ES-I3 (cell line): ENCODE results near the gene ATRAID.

Experiments used
- H3K36me3 ChIP-seq: 2 replicates; pipeline ENCODE4 v1.6.1; 2013; ENCODE audit warnings: mild to moderate bottlenecking, low read length, control low read depth, moderate library complexity; ENCODE audit not compliant: insufficient read depth
- H3K4me1 ChIP-seq: 2 replicates; pipeline ENCODE4 v1.6.1; 2013; ENCODE audit warnings: mild to moderate bottlenecking, control low read depth, low read length; ENCODE audit not compliant: insufficient read depth
- H3K9ac ChIP-seq: 2 replicates; pipeline ENCODE4 v1.6.1; 2013; ENCODE audit warnings: low read depth, mild to moderate bottlenecking, low read length, moderate library complexity
- H3K9me3 ChIP-seq: 2 replicates; pipeline ENCODE4 v1.6.1; 2013; ENCODE audit warnings: mild to moderate bottlenecking, low read length, moderate library complexity; ENCODE audit not compliant: control insufficient read depth, insufficient read depth

Gene ATRAID

DNA sequence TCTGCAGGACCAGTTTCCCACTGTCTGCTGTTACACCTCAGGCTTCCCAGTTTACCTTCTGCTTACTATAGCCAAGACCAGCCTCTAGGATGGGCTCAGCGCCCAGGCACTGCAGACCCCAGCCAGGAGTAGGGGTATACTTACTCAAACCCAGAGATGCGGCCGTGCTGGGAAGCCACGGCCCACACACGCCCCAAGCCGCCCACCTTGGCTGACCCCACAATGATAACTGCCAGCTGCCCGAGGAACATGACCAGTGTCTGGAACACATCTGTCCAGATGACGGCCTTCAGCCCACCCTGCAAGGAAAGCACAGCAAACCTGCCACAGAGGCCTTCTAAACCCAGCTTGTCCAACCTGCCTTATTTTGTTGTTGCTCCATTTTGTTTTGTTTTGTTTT, 6.6 kb upstream of the ATRAID start:
- Histone ChIP-seq H3K4me1 (0 out of 2 replicates have a peak, but pooled peaks cover 5% of the 10 kb centered on the region), H3K9ac (no peak overlapping the region), H3K36me3 (peaks cover 30% of the 10 kb centered on the region), H3K9me3 (no peaks in the 10 kb centered on the region)

DNA sequence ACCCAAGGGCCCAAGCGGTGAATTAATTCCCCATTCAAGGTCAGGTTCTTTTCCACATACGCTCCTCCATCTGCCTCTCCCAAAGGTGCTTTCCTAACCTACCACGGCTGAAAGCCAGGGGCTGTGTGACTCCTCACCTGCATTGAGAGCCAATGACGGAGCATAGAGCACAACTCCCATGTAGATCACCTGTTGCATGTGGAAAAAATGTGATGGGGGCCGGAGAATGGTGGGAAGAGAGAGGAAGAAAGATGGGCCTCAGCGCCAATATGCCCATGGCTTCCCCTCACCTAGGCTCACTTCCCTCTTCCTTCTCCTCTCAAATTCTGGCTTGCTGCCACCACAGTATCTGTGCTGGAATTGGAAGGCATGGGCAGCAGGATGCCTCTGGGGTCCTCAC, 5.5 kb upstream of the ATRAID start:
- Histone ChIP-seq H3K9me3 (no peaks in the 10 kb centered on the region), H3K9ac (no peak overlapping the region), H3K36me3 (peaks cover 30% of the 10 kb centered on the region), H3K4me1 (0 out of 2 replicates have a peak, but pooled peaks cover 5% of the 10 kb centered on the region)

- Histone ChIP-seq H3K36me3 (peaks cover 29% of the 10 kb centered on the region), H3K9me3 (no peaks in the 10 kb centered on the region), H3K4me1 (peaks cover 5% of the 10 kb centered on the region; the same call in 1 of the 2 replicates), H3K9ac (no peak overlapping the region)
Measured at GRCh38 chr2:27208486-27209050, 3.3 kb upstream of the ATRAID start.

DNA sequence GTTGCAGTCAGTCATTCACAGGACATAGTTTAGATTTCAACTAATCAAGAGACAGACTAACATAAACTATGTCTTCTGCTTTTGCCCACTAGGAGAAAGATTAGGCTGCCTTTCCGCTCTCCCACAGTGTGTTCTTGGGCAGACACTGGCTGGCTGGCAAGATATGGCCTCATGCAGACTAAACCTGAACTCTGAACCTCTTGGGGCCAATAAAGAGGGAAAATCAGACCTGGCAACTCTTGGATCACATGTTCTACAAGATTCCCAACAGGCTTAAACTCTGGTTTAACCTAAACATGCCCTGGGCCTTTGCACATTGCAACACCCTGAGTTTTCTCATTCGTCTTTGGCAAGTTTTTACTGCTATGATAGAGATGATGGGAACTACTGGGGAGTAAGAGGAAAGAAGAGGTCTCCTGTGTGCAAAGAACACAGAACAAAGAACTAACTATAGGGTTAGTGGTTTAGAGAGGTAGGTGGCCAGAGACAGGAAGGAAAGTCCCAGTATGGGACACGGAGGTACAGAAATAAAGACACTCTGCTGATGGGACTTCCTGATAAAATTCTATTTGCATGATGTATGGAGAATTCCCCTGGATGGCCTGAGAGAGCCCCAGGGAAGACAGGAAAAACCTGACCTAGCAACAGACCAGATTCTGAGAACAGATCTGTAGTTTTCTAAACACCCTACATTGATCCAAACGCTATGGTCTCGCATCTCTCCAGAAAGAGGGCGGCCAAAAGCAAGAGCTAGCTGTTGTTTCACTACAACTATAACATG, 2.0 kb upstream of the ATRAID start:
- H3K9me3 ChIP-seq: no peaks in the 10 kb centered on the region
- no peak overlapping the region; the same call in 1 of the 2 replicates for H3K9ac ChIP-seq
- H3K36me3 ChIP-seq: peaks cover 24% of the 10 kb centered on the region
- peaks cover 5% of the 10 kb centered on the region; the same call in 1 of the 2 replicates for H3K4me1 ChIP-seq

DNA sequence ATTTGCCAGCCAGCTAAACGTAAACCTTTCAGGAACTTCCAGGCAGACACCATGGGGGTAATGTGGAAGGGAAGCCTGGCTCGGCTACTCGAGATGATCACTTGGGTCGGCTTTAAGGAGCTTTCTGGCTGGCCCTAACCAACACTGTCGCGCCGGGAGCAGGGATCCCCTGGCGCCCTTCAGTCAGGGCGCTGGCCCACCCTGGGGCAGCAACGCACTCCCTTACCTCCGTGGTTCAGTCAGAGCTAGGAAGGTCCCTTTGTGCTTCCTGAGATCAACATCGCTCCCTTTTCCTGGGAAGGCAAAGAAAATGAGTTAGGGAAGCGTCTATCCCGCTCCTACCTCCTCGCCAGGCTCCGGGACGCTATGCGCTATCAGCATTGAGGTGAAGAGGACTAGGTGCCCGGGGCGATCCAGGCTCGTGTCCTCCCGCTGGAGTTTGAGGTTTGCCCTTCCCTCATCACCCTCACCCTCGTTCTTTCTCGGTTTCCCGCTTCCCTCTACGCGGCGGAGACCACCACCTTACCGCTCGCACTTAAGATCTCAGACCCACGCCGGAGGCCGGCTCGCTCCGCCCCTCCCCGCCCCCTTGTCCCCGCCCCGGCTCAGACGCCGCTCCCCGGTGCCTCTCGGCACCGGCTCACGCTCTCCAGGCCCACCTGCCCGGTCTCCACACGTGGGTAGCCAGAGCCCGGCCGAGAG, 449 bp upstream of the ATRAID start:
- Histone ChIP-seq H3K9ac (peak overlapping the region; percentile 76), H3K4me1 (peaks cover 5% of the 10 kb centered on the region; the same call in 1 of the 2 replicates), H3K9me3 (no peaks in the 10 kb centered on the region), H3K36me3 (peaks cover 24% of the 10 kb centered on the region)

- H3K36me3 ChIP-seq: peaks cover 13% of the 10 kb centered on the region; the same call in 1 of the 2 replicates
- H3K4me1 ChIP-seq: peaks cover 5% of the 10 kb centered on the region; the same call in 1 of the 2 replicates
- H3K9me3 ChIP-seq: no peaks in the 10 kb centered on the region
- H3K9ac ChIP-seq: peak overlapping the region; percentile 82
Measured at GRCh38 chr2:27212626-27213471, 1.0 kb downstream of the ATRAID start.

GRCh38 chr2:27214941-27215340, 3.1 kb downstream of the ATRAID start:
- no peaks in the 10 kb centered on the region for H3K9me3 ChIP-seq
- no peak overlapping the region for H3K9ac ChIP-seq
- H3K36me3 ChIP-seq: peaks cover 23% of the 10 kb centered on the region
- peaks cover 7% of the 10 kb centered on the region; the same call in 1 of the 2 replicates for H3K4me1 ChIP-seq

DNA sequence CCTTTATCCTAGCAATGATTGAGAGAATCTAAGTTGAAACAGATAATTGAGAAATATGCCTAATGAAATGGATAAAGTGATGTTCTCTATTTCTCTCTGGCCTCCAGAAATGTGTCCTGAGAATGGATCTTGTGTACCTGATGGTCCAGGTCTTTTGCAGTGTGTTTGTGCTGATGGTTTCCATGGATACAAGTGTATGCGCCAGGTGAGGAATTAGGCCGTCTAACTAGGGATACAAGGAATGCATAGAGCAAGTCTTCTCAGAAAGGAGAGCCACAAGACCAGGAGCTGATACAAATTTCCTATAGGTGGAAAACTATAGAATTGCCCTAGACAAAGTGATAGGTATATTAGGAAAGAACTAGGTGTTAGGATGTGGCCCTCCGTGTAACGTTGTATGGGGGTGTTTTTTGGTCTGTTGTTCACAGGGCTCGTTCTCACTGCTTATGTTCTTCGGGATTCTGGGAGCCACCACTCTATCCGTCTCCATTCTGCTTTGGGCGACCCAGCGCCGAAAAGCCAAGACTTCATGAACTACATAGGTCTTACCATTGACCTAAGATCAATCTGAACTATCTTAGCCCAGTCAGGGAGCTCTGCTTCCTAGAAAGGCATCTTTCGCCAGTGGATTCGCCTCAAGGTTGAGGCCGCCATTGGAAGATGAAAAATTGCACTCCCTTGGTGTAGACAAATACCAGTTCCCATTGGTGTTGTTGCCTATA, 4.7 kb downstream of the ATRAID start:
- H3K9ac ChIP-seq: peak overlapping the region; percentile 98; the same call in 1 of the 2 replicates
- H3K4me1 ChIP-seq: peaks cover 7% of the 10 kb centered on the region; the same call in 1 of the 2 replicates
- peaks cover 26% of the 10 kb centered on the region for H3K36me3 ChIP-seq
- no peaks in the 10 kb centered on the region for H3K9me3 ChIP-seq

DNA sequence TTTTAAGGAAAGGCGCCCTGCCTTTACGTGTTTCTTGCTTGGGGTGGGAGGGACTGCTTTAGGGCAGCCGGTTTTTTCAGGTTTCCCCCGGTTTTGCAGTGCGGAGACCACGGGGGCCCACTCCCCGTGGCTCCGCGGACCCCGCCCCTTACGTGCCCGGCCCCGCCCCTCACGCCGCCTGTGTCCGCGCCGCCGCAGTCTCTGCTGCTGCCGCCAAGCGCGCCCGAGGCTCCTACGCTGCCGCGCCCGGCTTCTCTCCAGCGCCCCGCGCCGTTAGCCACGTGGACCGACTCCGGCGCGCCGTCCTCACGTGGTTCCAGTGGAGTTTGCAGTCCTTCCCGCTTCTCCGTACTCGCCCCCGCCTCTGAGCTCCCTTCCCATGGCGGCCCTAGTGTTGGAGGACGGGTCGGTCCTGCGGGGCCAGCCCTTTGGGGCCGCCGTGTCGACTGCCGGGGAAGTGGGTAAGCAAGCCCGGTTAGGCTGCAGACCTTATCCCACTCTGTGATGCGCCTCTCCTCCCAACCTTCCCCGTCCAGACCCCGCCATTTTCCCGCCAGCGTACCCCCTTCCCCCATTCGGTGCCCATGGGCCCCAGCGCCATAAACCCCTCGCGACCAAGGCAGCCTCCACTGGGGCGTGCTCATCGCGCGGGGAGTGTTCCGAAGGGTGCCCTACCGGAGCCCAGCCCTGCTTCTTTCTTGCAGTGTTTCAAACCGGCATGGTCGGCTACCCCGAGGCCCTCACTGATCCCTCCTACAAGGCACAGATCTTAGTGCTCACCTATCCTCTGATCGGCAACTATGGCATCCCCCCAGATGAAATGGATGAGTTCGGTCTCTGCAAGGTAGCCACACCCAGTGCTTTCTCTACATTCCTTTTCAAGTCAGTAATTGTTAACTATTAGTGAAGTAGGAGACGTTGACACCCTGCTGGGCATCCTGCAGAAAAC, 5.6 kb downstream of the ATRAID start, which contains the start of gene CAD:
CAD (plus strand) TSS at position 197 of the 949 bp plus-strand sequence; CDS start at position 380, 183 bp downstream.
- peaks cover 28% of the 10 kb centered on the region for H3K36me3 ChIP-seq

DNA sequence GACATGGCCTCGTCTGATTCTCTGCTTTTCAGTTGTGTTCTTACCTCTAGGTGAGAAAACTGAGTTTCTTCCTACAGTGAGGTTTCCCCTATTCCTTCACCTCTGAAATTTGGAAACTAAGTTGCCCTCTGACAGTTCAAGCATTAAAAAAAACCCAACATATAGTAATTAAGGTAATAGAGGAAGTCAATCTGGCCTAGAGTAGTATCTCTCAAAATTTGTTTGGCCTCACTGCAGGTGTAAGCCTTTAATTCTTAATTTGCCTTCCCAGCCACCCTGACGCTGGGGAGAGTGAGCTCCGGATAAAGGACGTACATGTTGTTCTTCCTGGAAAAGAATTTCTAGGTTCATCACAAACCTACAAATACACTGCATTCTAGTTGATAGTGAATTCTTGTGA, 6.8 kb downstream of the ATRAID start:
- Histone ChIP-seq H3K9ac (no peak overlapping the region), H3K9me3 (no peaks in the 10 kb centered on the region), H3K36me3 (peaks cover 36% of the 10 kb centered on the region), H3K4me1 (0 out of 2 replicates have a peak, but pooled peaks cover 7% of the 10 kb centered on the region)

More for the DNA sequence above, 5.6 kb downstream of the ATRAID start, which contains the start of gene CAD:
- Histone ChIP-seq H3K4me1 (peaks cover 7% of the 10 kb centered on the region; the same call in 1 of the 2 replicates), H3K9ac (peak within 1 kb of the TSS; percentile 98), H3K9me3 (no peaks in the 10 kb centered on the region)

DNA sequence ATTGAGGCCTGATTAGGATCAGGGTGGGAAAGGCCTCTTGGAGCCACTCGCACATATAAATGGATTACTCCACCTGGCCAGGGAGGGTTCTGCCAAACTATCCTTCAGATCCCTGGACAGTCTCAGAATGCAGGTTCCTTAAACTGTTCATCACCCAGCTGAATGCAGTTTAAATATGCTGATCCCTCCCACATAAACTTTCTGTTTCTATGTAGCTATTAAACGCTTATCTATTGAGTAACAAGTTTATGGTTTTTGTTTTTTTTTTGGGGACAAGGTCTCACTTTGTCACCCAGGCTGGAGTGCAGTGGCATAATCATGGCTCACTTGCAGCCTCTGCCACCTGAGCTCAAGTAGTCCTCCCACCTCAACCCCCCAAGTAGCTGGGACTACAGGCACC, 7.2 kb downstream of the ATRAID start:
- H3K36me3 ChIP-seq: peaks cover 40% of the 10 kb centered on the region
- H3K4me1 ChIP-seq: 0 out of 2 replicates have a peak, but pooled peaks cover 7% of the 10 kb centered on the region
- no peak overlapping the region for H3K9ac ChIP-seq
- H3K9me3 ChIP-seq: no peaks in the 10 kb centered on the region

GRCh38 chr2:27220091-27220490, 8.2 kb downstream of the ATRAID start:
- Histone ChIP-seq H3K36me3 (peaks cover 44% of the 10 kb centered on the region), H3K4me1 (0 out of 2 replicates have a peak, but pooled peaks cover 7% of the 10 kb centered on the region), H3K9ac (no peak overlapping the region), H3K9me3 (no peaks in the 10 kb centered on the region)
